Chondrocyte (in vitro differentiated cells): ENCODE data around the gene CLDN14. TPM values are rescaled to one million over a fixed set of nuclear protein-coding genes. Genes with fewer than 3 reads are reported as not detected.

Experiments used
- DNase-seq: peaks from one replicate; pipeline ENCODE4 v3.0.0; 2021; ENCODE audit warnings: mixed read lengths, low spot score
- H3K27ac Mint-ChIP-seq: one replicate; pipeline ENCODE4 v1.8.0; 2021; ENCODE audit warnings: mild to moderate bottlenecking, moderate library complexity, mixed read lengths; ENCODE audit not compliant: unreplicated experiment
- H3K27me3 Mint-ChIP-seq: 2 replicates; pipeline ENCODE4 v1.8.0; 2021; ENCODE audit warnings: low read depth, mixed read lengths
- H3K36me3 Mint-ChIP-seq: 2 replicates; pipeline ENCODE4 v1.8.0; 2021; ENCODE audit warnings: low read depth, mixed read lengths
- H3K4me1 Mint-ChIP-seq: 2 replicates; pipeline ENCODE4 v1.8.0; 2021; ENCODE audit warnings: low read depth, mild to moderate bottlenecking, mixed read lengths
- H3K4me3 Mint-ChIP-seq: one replicate; pipeline ENCODE4 v1.8.0; 2021; ENCODE audit warnings: mild to moderate bottlenecking, moderate library complexity, mixed read lengths; ENCODE audit not compliant: unreplicated experiment
- H3K9me3 Mint-ChIP-seq: 2 replicates; pipeline ENCODE4 v1.8.0; 2021; ENCODE audit warnings: low read depth, mixed read lengths
- total RNA-seq: library from RNA; stranded (reverse); gene quantifications from 3 replicates; pipeline ENCODE4 v1.2.1, GENCODE V29; 2021
- TF ChIP-seq, protein P1 (sequence below): fragments of 200-600 bp; sonication (generic); IDR thresholded peaks from 2 replicates; pipeline ENCODE4 v1.5.0; 2021; ENCODE audit warnings: antibody characterized with exemption, mild to moderate bottlenecking, moderate library complexity

Gene CLDN14
- total RNA-seq, 1 donor from 2014 or later: not detected

DNA sequence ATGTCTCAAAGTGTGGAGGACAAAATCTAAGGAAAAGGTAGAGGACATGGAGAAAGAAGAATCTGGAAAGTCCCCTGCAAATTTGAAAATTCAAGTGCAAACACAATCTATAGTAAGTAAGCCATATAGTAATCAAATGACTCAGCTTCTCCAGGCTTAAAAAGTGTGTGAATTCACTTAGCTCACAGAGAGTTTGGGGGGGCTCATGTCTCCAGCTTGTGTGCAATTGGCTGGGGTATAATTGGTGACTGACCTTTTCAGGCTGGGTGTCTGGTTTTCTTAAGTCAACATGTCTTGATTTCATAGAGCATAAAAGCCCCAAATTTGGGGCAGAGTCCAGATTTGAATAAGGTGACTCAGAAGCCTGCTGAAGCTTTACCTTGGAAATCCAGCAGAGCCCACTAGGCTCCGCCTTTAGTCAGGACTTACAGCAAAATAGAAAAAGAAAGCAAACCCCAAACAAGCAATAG lies 8.6 kb downstream of the CLDN14 start:
- Mint-ChIP-seq H3K9me3 (peaks cover 9% of the 10 kb centered on the region), H3K27ac (peak overlapping the region; percentile 86), H3K4me1 (peaks cover 38% of the 10 kb centered on the region), H3K36me3 (peaks cover 2% of the 10 kb centered on the region), H3K27me3 (no peaks in the 10 kb centered on the region), H3K4me3 (no peak overlapping the region)
- TF ChIP-seq, protein P1, sequence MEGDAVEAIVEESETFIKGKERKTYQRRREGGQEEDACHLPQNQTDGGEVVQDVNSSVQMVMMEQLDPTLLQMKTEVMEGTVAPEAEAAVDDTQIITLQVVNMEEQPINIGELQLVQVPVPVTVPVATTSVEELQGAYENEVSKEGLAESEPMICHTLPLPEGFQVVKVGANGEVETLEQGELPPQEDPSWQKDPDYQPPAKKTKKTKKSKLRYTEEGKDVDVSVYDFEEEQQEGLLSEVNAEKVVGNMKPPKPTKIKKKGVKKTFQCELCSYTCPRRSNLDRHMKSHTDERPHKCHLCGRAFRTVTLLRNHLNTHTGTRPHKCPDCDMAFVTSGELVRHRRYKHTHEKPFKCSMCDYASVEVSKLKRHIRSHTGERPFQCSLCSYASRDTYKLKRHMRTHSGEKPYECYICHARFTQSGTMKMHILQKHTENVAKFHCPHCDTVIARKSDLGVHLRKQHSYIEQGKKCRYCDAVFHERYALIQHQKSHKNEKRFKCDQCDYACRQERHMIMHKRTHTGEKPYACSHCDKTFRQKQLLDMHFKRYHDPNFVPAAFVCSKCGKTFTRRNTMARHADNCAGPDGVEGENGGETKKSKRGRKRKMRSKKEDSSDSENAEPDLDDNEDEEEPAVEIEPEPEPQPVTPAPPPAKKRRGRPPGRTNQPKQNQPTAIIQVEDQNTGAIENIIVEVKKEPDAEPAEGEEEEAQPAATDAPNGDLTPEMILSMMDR: no peak
- DNase-seq: no peak

DNA sequence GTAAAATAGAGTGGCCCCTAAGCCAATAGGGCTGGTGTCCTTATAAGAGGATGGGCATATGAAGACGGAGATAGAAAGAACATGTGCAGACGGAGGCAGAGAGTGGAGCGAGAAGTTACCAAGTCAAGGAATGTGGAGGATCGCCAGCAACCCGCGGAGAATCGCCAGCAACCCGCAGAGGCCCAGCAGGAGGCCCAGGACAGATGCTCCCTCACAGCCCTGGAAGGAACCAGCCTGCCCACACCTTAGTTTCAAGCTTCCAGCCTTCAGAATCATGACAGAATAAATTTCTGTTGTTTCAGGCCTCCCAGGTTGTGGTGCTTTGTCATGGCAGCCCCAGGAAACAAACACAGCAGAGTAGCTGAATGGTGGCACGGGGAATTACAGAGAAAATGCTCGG lies 9.6 kb downstream of the CLDN14 start:
- no peak overlapping the region for H3K4me3 Mint-ChIP-seq
- peaks cover 42% of the 10 kb centered on the region for H3K4me1 Mint-ChIP-seq
- peak overlapping the region; percentile 86 for H3K27ac Mint-ChIP-seq
- TF ChIP-seq, protein P1: no peak
- DNase-seq: no peak
- peaks cover 9% of the 10 kb centered on the region for H3K9me3 Mint-ChIP-seq
- peaks cover 2% of the 10 kb centered on the region for H3K36me3 Mint-ChIP-seq
- H3K27me3 Mint-ChIP-seq: no peaks in the 10 kb centered on the region

DNA sequence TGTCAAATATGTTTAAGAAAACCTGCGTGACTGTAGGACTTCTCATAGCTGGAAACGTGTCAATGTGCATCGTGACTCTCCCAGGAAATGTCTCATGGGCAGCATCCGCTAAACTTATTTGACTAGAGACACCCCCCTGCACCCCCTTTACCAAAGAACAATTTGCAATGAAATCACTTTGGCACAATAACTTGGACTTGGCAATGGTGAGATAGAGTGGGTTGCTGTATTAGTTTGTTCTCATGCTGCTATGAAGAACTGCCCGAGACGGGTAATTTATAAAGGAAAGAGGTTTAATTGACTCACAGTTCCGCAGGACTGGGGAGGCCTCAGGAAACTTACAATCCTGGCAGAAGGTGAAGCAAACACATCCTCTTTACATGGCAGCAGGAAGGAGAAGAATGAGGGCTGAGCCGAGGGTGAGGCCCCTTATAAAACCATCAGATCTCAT lies 13.8 kb downstream of the CLDN14 start:
- DNase-seq: no peak
- Mint-ChIP-seq H3K27ac (no peak overlapping the region), H3K36me3 (peaks cover 2% of the 10 kb centered on the region), H3K4me3 (no peak overlapping the region), H3K9me3 (peaks cover 2% of the 10 kb centered on the region), H3K4me1 (peaks cover 43% of the 10 kb centered on the region), H3K27me3 (no peaks in the 10 kb centered on the region)
- TF ChIP-seq, protein P1: no peak

DNA sequence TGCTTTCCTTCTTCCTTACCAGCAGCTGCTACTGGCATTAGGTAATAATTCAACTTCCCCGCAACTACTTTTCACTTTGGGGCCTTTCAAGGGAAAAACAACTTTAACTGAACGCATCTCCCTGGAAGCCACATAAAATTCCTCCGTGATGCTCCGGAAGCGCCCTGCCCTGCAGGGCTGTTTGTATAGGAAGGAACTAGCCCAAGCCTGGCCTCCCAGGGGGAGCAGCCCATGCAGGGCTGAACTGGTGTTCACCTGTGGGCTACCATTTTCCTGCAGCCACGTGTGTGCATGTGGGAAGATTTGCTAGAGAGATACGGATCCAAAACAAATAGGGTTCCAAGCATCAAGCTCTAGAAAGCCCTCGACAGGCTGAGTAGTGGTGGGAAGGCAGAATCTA lies 14.4 kb downstream of the CLDN14 start:
- Mint-ChIP-seq H3K27ac (no peak overlapping the region), H3K9me3 (no peaks in the 10 kb centered on the region), H3K36me3 (no peaks in the 10 kb centered on the region), H3K4me1 (peaks cover 41% of the 10 kb centered on the region), H3K27me3 (no peaks in the 10 kb centered on the region), H3K4me3 (no peak overlapping the region)
- DNase-seq: no peak
- TF ChIP-seq, protein P1: no peak

DNA sequence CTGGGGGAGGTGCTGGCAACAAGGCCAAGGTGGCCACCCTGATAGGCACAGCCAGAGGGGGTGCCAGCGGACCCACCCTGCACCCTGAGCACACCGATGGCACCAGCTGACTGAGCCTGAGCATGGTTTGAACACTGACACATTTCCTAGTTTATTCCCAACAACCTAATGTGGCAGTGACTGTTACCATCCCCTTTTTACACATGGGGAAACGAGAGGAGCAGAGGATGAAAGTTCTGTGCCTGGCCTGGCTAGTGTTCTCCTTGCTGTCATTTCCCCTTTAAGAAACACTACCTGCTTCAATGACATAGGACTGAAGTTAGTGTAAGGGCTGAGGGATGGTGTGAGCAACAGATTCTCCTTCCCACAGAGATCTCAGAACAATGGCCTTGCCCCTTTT lies 15.3 kb downstream of the CLDN14 start:
- DNase-seq: no peak
- H3K36me3 Mint-ChIP-seq: no peaks in the 10 kb centered on the region
- no peak overlapping the region for H3K4me3 Mint-ChIP-seq
- no peaks in the 10 kb centered on the region for H3K27me3 Mint-ChIP-seq
- TF ChIP-seq, protein P1: no peak
- H3K4me1 Mint-ChIP-seq: peaks cover 41% of the 10 kb centered on the region
- no peak overlapping the region for H3K27ac Mint-ChIP-seq
- no peaks in the 10 kb centered on the region for H3K9me3 Mint-ChIP-seq
